ENCODE measurements around the gene PLEKHH2.

Gene PLEKHH2

DNA sequence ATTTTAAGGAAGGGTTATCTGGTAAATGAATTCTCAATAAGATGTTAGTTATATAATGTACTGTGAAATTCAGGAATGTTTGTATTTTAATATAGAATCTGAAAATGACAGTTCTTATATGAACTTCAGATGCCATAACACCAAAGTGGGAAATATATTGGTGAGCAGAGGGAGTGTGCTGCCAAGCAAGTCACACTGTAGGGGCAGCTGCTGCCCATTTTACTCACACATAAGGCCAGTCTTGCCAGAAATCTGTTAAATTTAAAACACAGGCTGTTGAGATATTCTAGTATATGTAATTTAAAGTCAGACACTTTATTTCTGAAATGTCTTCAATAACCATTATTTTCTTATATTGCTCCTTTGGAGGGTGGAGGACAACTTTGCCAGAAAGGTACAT, 73.8 kb downstream of the PLEKHH2 start:
- Histone ChIP-seq H3K27me3 (ENCODE audit: insufficient read depth, poor library complexity, severe bottlenecking) (peaks cover 4% of the 10 kb centered on the region), H3K27ac (replicated peaks) (no peak overlapping the region), H3K4me3 (replicated peaks; ENCODE audit: insufficient read depth, low read length) (no peak overlapping the region)
- DNase-seq (ENCODE audit: low read depth in 1 of 2, low spot score in 1 of 2) = no peak
- no peak for TF ChIP-seq GABPA (IDR thresholded peaks at IDR 0.05; ENCODE audit: low read depth)
- TF ChIP-seq SPI1 (IDR thresholded peaks at IDR 0.05; ENCODE audit: borderline replicate concordance, low read depth) = no peak
- TF ChIP-seq, protein P1, sequence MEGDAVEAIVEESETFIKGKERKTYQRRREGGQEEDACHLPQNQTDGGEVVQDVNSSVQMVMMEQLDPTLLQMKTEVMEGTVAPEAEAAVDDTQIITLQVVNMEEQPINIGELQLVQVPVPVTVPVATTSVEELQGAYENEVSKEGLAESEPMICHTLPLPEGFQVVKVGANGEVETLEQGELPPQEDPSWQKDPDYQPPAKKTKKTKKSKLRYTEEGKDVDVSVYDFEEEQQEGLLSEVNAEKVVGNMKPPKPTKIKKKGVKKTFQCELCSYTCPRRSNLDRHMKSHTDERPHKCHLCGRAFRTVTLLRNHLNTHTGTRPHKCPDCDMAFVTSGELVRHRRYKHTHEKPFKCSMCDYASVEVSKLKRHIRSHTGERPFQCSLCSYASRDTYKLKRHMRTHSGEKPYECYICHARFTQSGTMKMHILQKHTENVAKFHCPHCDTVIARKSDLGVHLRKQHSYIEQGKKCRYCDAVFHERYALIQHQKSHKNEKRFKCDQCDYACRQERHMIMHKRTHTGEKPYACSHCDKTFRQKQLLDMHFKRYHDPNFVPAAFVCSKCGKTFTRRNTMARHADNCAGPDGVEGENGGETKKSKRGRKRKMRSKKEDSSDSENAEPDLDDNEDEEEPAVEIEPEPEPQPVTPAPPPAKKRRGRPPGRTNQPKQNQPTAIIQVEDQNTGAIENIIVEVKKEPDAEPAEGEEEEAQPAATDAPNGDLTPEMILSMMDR (IDR thresholded peaks at IDR 0.05; ENCODE audit: insufficient read depth, low read length) = no peak
- no peak for TF ChIP-seq POLR2AphosphoS5 (IDR thresholded peaks at IDR 0.05; ENCODE audit: low read depth)
- TF ChIP-seq, protein P2, sequence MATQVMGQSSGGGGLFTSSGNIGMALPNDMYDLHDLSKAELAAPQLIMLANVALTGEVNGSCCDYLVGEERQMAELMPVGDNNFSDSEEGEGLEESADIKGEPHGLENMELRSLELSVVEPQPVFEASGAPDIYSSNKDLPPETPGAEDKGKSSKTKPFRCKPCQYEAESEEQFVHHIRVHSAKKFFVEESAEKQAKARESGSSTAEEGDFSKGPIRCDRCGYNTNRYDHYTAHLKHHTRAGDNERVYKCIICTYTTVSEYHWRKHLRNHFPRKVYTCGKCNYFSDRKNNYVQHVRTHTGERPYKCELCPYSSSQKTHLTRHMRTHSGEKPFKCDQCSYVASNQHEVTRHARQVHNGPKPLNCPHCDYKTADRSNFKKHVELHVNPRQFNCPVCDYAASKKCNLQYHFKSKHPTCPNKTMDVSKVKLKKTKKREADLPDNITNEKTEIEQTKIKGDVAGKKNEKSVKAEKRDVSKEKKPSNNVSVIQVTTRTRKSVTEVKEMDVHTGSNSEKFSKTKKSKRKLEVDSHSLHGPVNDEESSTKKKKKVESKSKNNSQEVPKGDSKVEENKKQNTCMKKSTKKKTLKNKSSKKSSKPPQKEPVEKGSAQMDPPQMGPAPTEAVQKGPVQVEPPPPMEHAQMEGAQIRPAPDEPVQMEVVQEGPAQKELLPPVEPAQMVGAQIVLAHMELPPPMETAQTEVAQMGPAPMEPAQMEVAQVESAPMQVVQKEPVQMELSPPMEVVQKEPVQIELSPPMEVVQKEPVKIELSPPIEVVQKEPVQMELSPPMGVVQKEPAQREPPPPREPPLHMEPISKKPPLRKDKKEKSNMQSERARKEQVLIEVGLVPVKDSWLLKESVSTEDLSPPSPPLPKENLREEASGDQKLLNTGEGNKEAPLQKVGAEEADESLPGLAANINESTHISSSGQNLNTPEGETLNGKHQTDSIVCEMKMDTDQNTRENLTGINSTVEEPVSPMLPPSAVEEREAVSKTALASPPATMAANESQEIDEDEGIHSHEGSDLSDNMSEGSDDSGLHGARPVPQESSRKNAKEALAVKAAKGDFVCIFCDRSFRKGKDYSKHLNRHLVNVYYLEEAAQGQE (IDR thresholded peaks at IDR 0.05; ENCODE audit: insufficient replicate concordance, low read depth) = no peak

DNA sequence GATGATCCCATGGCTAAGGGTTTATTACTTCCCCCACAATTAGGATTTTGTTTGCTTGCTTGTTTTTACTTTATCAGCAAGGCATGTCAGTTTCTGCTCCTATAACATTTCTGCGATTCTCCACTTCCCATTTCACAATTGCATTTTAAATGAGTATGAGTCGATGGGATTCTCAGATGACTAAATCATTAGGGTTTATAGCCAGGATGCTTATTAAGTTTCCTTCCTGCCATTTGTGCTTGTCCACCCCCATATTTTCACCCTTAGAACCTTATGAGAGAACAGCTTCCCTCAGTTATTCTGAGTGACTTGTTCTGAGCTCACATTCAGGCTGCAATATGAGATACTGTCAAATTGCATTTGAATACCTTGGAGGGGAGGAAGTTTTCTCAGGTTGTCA, 77.1 kb downstream of the PLEKHH2 start:
- Histone ChIP-seq H3K4me3 (replicated peaks; ENCODE audit: insufficient read depth, low read length) (no peak overlapping the region), H3K27me3 (ENCODE audit: insufficient read depth, poor library complexity, severe bottlenecking) (no peaks in the 10 kb centered on the region), H3K27ac (replicated peaks) (no peak overlapping the region)
- no peak for DNase-seq (ENCODE audit: low read depth in 1 of 2, low spot score in 1 of 2)
- TF ChIP-seq POLR2AphosphoS5 (IDR thresholded peaks at IDR 0.05; ENCODE audit: low read depth) = no peak
- TF ChIP-seq, protein P2 (IDR thresholded peaks at IDR 0.05; ENCODE audit: insufficient replicate concordance, low read depth) = no peak
- no peak for TF ChIP-seq SPI1 (IDR thresholded peaks at IDR 0.05; ENCODE audit: borderline replicate concordance, low read depth)
- no peak for TF ChIP-seq GABPA (IDR thresholded peaks at IDR 0.05; ENCODE audit: low read depth)
- TF ChIP-seq, protein P1 (IDR thresholded peaks at IDR 0.05; ENCODE audit: insufficient read depth, low read length) = no peak

DNA sequence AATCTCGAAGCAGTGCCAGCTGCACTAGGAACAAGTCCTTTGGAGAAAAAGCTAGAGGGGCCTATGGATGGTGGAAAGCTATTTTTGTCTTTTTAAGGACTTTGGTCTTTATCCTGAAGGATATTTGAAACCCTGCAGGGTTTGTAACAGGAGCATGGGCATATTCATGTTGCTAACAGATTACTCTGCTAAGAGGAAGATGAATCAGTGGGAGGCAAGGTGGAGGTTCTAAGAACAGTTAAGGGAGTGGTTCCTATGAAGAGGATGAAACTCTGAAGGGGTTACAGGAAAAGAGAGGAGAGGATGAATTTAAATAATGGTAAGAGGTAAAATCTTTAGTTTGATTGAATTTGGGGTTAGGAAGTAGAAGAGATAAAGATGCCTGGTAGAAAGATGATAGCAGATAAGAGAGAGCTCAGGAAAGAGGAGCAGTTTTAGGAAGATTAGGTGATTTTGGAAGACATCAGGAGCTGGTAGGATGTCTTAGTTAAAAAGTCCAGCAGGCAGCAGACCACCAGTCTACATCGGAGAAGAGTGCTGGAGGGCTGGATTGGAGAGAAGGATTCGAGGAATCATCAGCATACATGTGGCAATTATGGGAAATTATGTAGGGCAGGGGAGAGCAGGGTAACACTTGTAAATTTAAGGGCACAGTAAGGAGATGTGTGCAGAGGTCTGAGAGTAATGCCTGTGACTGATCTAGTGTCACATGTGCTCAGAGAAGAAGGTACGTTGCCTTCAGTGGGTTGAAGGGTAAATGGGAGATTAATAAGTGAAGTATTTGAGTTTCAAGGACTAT, 78.4 kb downstream of the PLEKHH2 start:
- Histone ChIP-seq H3K27ac (replicated peaks) (no peak overlapping the region), H3K4me3 (replicated peaks; ENCODE audit: insufficient read depth, low read length) (no peak overlapping the region), H3K27me3 (ENCODE audit: insufficient read depth, poor library complexity, severe bottlenecking) (no peaks in the 10 kb centered on the region)
- DNase-seq (ENCODE audit: low read depth in 1 of 2, low spot score in 1 of 2) = no peak
- TF ChIP-seq, protein P2 (IDR thresholded peaks at IDR 0.05; ENCODE audit: insufficient replicate concordance, low read depth) = no peak
- TF ChIP-seq, protein P1 (IDR thresholded peaks at IDR 0.05; ENCODE audit: insufficient read depth, low read length) = no peak
- TF ChIP-seq POLR2AphosphoS5 (IDR thresholded peaks at IDR 0.05; ENCODE audit: low read depth) (no peak), SPI1 (IDR thresholded peaks at IDR 0.05; ENCODE audit: borderline replicate concordance, low read depth) (no peak)

Measured in HL-60 (cell line).